ENCODE results near the gene LRRN4. TPM values are rescaled to one million over a fixed set of nuclear protein-coding genes. Genes with fewer than 3 reads are reported as not detected.

Gene LRRN4
- total and polyA plus RNA-seq, 9 of the 15 experiments (the other 6 are each of a cell fraction or from before 2014, with no cell fraction given): not detected

- no peak overlapping the region for H3K9ac ChIP-seq (ENCODE audit: insufficient read depth in 1 of 2, low read depth in 2 of 2, low read length in 2 of 2)
- no peak for ATAC-seq
- no peaks in the 10 kb centered on the region for H3K36me3 ChIP-seq (ENCODE audit: control insufficient read depth, insufficient read depth, low read length)
- H3K9me1 ChIP-seq (ENCODE audit: control insufficient read depth, insufficient read depth, low read length): no peaks in the 10 kb centered on the region
- H3K27ac ChIP-seq (ENCODE audit: extremely low read depth, low read depth, low read length): no peak overlapping the region
- no peaks in the 10 kb centered on the region for H3K4me1 ChIP-seq (replicated peaks in 1 of 2; ENCODE audit: control insufficient read depth in 2 of 2, insufficient read depth in 2 of 2, low read length in 2 of 2)
- H3K27me3 ChIP-seq (ENCODE audit: control insufficient read depth in 2 of 2, insufficient read depth in 2 of 2, low read length in 2 of 2): no peaks in the 10 kb centered on the region
- FAIRE-seq: no peak
- H3K4me2 ChIP-seq (ENCODE audit: insufficient read depth, low read length): no peak overlapping the region
- 1% methylated on average over 5 of the region's 5 CpGs for WGBS (ENCODE audit: insufficient coverage, low coverage, missing lambda C conversion rate)
- in situ Hi-C loops (cut with MboI): no loop called here
- TF ChIP-seq ZBTB7A (IDR thresholded peaks at IDR 0.05; ENCODE audit: borderline replicate concordance, control insufficient read depth, low read depth, low read length) (no peak), ZNF197 (CRISPR knock-in tag; IDR thresholded peaks at IDR 0.05; ENCODE audit: low read depth) (no peak), NUFIP1 (IDR thresholded peaks at IDR 0.05; ENCODE audit: partially characterized antibody) (no peak), ZNF212 (CRISPR knock-in tag; IDR thresholded peaks at IDR 0.05) (no peak), SNIP1 (IDR thresholded peaks at IDR 0.05; ENCODE audit: low read depth) (no peak), ZNF583 (CRISPR knock-in tag; IDR thresholded peaks at IDR 0.05) (no peak), SNRNP70 (optimal IDR thresholded peaks at IDR 0.05; ENCODE audit: low read depth, low read length) (no peak), ZNF717 (CRISPR knock-in tag; IDR thresholded peaks at IDR 0.05) (no peak), ADNP (tag; IDR thresholded peaks at IDR 0.05) (no peak), ARID2 (IDR thresholded peaks at IDR 0.05) (no peak), SAP30 (IDR thresholded peaks at IDR 0.05; ENCODE audit: borderline replicate concordance, insufficient read depth, low read depth, low read length, poor library complexity, severe bottlenecking) (no peak), ZNF76 (CRISPR knock-in tag; IDR thresholded peaks at IDR 0.05; ENCODE audit: borderline replicate concordance) (no peak), MEF2A (IDR thresholded peaks at IDR 0.05; ENCODE audit: control insufficient read depth, low read depth, low read length) (no peak), DNMT1 (IDR thresholded peaks at IDR 0.05) (no peak)
- TF ChIP-seq, protein P1, sequence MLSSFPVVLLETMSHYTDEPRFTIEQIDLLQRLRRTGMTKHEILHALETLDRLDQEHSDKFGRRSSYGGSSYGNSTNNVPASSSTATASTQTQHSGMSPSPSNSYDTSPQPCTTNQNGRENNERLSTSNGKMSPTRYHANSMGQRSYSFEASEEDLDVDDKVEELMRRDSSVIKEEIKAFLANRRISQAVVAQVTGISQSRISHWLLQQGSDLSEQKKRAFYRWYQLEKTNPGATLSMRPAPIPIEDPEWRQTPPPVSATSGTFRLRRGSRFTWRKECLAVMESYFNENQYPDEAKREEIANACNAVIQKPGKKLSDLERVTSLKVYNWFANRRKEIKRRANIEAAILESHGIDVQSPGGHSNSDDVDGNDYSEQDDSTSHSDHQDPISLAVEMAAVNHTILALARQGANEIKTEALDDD (IDR thresholded peaks at IDR 0.05): no peak
- no peak for DNase-seq (ENCODE audit: extremely low read depth in 1 of 4, low spot score in 3 of 4)
- no peaks in the 10 kb centered on the region for H3K79me2 ChIP-seq (ENCODE audit: control insufficient read depth, insufficient read depth, low read length)
- POLR2A ChIA-PET: no interaction called here
- H4K20me1 ChIP-seq (replicated peaks; ENCODE audit: control insufficient read depth, insufficient read depth, low read length): no peaks in the 10 kb centered on the region; the same call in 1 of the 2 replicates
- BruUV-seq (replicated peaks): no TSS peak
- no peak overlapping the region for H2AFZ ChIP-seq (ENCODE audit: low read depth, low read length)
- H3K4me3 ChIP-seq: no peak overlapping the region
- H3K9me3 ChIP-seq (replicated peaks; ENCODE audit: control insufficient read depth, insufficient read depth, low read depth, low read length): no peaks in the 10 kb centered on the region
- intact Hi-C loops (cut with micrococcal nuclease): no loop called here
- CTCF ChIA-PET (ENCODE audit: low intra/inter-chr PET ratio): no interaction called here
Observed at GRCh38 chr20:6095409-6095808, 41.5 kb upstream of the LRRN4 start.
